Immature natural killer cell (primary cell): ENCODE data around the gene NRARP. TPM values are rescaled to one million over a fixed set of nuclear protein-coding genes. Genes with fewer than 3 reads are reported as not detected.

ENCODE experiments used
- DNase-seq, 3 donors: peaks; one replicate each; pipeline ENCODE4 v3.0.0; 2022; ENCODE audit warnings: mixed read lengths in 1 of 3
- H3K27ac Mint-ChIP-seq, 6 donors: one replicate each; pipeline ENCODE4 v1.8.0; 2020; ENCODE audit warnings: mixed read lengths in 6 of 6, mild to moderate bottlenecking in 5 of 6, inconsistent platforms in 4 of 6, moderate library complexity in 3 of 6
- H3K27me3 Mint-ChIP-seq, 3 donors: one replicate each; pipeline ENCODE4 v1.8.0; 2020 to 2021; ENCODE audit warnings: low read depth in 3 of 3, mild to moderate bottlenecking in 3 of 3, mixed read lengths in 3 of 3, moderate library complexity in 3 of 3, inconsistent platforms in 1 of 3
- H3K36me3 Mint-ChIP-seq, 3 donors: one replicate each; pipeline ENCODE4 v1.8.0; 2020; ENCODE audit warnings: mixed read lengths in 3 of 3, inconsistent platforms in 2 of 3, mild to moderate bottlenecking in 2 of 3
- H3K4me1 Mint-ChIP-seq, 2 donors: one replicate each; pipeline ENCODE4 v1.8.0; 2020; ENCODE audit warnings: inconsistent platforms in 2 of 2, mild to moderate bottlenecking in 2 of 2, mixed read lengths in 2 of 2, moderate library complexity in 1 of 2
- H3K4me3 Mint-ChIP-seq, 5 donors: one replicate each; pipeline ENCODE4 v1.8.0; 2020; ENCODE audit warnings: mild to moderate bottlenecking in 5 of 5, mixed read lengths in 5 of 5, inconsistent platforms in 3 of 5, moderate library complexity in 3 of 5
- H3K9me3 Mint-ChIP-seq, 6 donors: one replicate each; pipeline ENCODE4 v1.8.0; 2020; ENCODE audit warnings: mild to moderate bottlenecking in 6 of 6, mixed read lengths in 6 of 6, inconsistent platforms in 4 of 6, moderate library complexity in 3 of 6
- polyA plus RNA-seq, 3 donors: library from polyadenylated mRNA; unstranded; fragments of 300-500 nt; fragmentation: Illumina TruSeq; gene quantifications; one replicate each; pipeline ENCODE4 v1.2.3, GENCODE V29; 2021

NRARP gene
- polyA plus RNA-seq, 3 donors from 2014 or later, result 0.14 TPM; not detected in 2

DNA sequence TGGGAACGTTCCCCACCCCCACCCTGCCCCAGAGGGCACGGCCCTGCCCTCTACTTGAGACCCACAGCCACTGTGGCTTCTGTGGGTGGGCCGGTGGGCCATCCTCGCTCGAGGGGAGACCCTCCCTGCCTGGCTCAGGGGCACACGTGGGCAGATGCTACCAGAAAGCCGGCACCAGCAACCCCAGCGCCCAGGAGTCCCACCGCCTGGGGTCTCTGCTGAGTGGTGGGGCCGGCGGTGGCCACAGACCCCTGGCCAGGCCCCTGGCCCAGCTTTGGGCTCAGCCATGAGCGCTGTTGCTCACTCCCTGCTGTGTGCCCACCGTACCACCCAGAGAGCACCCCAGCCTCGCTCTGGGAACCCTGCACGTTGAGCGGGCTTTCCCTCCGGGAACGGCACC is 16.5 kb upstream of the NRARP start:
- peaks cover 0 to 3% (median 0%) of the 10 kb centered on the region in 3 donors for H3K27me3 Mint-ChIP-seq
- DNase-seq, result no peak
- no peak overlapping the region for H3K4me3 Mint-ChIP-seq
- H3K9me3 Mint-ChIP-seq, result no peaks in the 10 kb centered on the region
- no peaks in the 10 kb centered on the region for H3K36me3 Mint-ChIP-seq
- no peak overlapping the region for H3K27ac Mint-ChIP-seq
- peaks cover 4 to 6% of the 10 kb centered on the region in 2 donors for H3K4me1 Mint-ChIP-seq

DNA sequence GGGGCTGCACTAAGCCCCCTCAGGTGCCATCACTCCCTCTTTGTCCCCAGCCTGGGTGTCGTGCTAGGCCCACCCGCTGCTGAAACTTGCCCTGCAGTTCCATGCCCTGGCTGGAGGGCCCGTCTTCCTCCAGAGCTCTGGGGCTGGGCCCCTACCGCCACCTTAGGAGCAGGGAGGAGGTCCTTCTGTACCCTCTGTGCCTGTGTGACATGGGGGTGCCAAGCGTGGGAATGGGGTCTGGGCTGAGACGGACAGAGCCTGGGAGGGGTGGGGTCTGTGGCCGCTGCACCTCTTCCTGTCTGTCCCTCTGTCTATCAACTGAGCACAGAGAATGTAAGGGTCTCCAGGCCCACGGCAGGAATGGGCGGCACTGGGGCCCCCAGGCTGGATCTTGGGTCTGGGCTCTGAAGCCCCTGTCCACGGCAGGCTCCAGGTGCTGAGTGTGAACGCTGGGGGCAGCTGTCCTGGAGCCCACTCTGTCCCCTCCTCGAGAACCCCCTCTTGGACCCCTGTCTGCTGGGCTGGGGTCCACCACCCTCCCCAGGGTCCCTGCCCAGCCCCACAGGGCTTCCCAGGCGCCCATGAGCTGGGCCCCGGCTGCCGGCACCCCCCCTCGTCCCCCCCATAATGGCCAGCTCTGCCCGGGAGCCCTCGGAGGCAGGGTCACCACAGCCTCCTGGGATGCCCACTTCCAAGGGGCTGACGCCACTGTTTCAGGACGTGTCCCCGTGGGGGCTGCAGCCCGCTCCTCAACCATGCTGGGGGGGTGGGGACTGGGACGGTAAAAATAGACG is 15.8 kb upstream of the NRARP start:
- DNase-seq, result no peak
- Mint-ChIP-seq H3K36me3 (no peaks in the 10 kb centered on the region), H3K27ac (no peak overlapping the region), H3K4me1 (peaks cover 4 to 6% of the 10 kb centered on the region in 2 donors), H3K27me3 (peaks cover 0 to 3% (median 0%) of the 10 kb centered on the region in 3 donors), H3K4me3 (no peak overlapping the region), H3K9me3 (no peaks in the 10 kb centered on the region)

DNA sequence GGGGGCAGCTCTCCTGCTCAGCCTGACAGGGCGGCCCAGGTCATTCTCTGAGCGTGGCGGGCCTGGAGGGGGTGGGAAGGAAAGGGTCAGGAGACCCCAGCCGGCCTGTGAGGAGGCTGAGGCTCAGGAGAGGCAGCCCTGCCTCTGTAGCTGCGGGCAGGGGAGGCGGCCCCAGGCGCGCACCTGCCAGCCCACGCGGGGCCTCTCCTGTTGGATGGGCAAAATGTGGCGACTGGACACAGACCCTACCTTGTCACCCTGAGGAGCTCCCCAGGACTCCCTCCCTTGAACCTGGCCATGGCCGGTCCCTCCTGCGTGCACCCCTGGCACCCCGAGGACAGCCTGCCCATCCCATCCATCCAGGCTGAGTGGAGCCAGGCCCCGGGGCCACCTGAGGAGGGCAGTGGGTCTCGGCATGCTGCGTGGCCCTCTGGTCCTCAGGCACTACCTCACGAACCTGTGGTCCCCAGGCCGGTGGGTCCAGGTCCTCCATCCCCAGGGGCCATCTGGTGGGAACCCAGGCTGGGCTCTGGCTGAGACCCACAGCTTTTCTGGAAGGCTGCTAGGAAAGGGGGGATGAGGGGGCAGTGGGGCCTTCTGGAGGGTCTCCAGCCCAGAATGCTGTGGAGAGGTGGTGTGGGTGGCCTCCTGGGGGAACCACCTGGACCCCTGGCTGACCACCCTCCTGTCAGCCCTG is 15.1 kb upstream of the NRARP start:
- DNase-seq, result no peak
- no peak overlapping the region for H3K27ac Mint-ChIP-seq
- peak overlapping the region in 1 of 5 donors; percentile 53 for H3K4me3 Mint-ChIP-seq
- no peaks in the 10 kb centered on the region for H3K9me3 Mint-ChIP-seq
- peaks cover 0 to 3% (median 0%) of the 10 kb centered on the region in 3 donors for H3K27me3 Mint-ChIP-seq
- H3K36me3 Mint-ChIP-seq, result no peaks in the 10 kb centered on the region
- H3K4me1 Mint-ChIP-seq, result peaks cover 4 to 6% of the 10 kb centered on the region in 2 donors

DNA sequence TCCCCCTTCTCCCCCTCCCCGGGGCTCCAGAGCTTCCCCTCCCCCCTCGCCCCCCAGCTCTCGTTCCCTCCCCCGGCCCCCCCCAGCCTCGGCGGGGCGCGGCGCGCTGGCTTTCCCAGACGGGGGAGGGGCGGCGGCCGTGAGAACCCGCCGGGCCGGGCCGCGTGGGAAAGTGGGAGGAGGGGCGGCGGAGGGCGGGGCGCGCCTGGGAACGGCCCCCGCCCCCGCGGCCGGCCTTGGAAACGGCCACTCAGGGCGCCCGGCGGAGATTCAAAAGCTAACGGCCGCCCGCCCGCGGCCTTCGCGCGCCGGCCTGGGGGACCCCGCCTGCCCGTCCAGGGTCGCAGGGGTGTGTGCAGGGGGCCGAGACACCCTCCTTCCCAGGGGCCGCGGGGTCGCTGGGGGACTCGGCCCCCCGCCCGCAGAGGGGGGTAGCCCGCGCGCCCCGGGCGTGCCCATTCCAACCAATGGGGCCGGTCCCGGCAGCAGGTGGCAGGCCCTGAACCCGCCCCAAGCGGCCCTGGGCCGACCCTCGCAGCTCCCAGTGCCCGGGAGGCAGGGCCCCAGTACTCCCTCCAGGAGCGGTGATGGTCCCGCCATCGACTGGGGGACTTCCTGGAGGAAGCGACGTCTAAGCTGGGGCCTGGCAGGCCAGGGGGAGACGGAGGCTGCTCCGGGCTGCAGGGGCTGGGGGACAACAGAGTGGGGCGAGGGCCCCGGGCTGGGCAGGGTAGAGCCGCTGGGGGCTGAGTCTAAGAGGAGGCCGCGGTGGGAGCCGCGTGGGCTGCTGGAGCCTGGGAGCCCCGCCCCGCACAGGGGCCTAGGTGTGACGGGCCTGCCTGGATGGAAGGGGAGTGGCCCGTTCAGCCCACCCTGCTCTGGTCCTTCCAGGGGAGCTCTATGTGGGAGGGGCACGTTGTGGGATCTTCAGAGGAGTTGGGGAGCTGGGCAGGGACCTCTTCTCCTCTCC is 14.2 kb upstream of the NRARP start:
- DNase-seq, result no peak
- Mint-ChIP-seq H3K4me1 (peaks cover 4% of the 10 kb centered on the region in 2 donors), H3K9me3 (no peaks in the 10 kb centered on the region), H3K27me3 (no peaks in the 10 kb centered on the region), H3K36me3 (no peaks in the 10 kb centered on the region), H3K4me3 (peak overlapping the region in 3 of 5 donors; percentile 38 to 53 (median 47)), H3K27ac (no peak overlapping the region)

DNA sequence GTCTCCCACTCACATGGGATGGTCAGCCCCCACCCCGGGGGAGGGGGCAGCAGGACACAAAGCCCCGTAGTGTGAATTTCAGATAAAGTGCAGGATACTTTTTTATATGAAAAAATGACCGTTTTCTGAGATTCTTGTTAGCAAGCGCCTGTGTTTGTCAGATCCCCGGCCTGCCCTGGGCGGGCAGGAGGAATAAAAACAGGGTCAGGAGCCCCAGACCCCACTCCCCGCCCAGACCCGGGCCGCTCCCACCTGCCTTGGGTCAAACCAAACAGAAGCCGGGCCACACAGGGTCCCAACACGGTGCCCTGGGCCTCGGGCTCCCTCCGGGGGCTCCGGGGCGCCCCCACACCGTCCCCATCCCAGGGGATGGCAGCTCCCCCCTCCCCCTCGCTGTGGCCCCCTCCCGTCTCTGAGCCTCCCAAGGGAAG is 13.5 kb upstream of the NRARP start:
- no peaks in the 10 kb centered on the region for H3K27me3 Mint-ChIP-seq
- H3K4me1 Mint-ChIP-seq, result peaks cover 2 to 3% of the 10 kb centered on the region in 2 donors
- no peaks in the 10 kb centered on the region for H3K36me3 Mint-ChIP-seq
- no peak for DNase-seq
- H3K27ac Mint-ChIP-seq, result no peak overlapping the region
- no peaks in the 10 kb centered on the region for H3K9me3 Mint-ChIP-seq
- no peak overlapping the region for H3K4me3 Mint-ChIP-seq

DNA sequence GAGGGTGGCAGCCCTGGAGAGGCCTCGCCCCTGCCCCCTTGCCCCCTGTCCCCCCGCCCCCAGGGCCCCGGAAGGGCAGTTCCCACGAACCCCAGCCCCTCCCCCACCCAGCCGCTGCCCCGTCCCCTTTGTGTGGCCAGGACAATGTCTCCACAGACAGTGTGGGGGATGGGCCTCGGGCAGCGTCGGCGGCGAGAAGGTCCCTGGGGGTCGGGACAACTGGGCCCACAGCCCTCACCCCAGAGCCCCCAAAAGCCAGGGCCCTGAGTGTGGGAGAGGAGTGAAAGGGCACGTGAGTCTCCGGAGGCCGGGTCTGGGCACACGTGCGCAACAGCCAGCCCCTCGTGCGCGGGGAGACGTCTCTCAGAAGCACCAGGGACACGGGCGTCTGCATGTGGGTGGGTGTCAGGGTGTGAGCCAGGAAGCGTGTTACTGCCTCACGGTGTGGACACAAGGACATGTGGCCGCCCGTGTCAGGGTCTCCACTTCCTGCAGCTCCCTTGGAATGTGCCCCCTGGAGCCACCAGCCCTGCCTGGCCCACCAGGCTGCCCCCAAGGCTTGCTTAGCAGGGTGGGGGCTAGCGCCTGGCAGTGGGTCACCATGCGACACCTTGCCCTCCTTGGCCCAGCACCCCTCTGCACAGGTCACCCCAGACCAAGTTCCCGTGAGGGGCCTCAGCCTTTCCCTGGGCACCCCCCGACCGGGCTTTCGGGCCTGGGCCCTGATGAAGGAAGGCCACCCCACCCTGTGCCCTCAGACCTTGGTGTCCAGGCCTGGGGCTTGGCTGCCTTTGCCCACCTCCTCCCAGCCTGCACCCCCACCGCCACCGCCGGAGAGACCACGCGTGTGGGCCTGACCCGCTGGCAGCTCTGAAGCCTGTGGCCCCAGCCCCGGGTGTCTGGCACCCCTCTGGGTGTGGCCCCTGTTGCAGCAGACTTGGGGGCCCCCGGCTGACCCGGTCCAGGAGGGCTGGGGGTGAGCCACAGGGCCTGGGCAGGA is 12.8 kb upstream of the NRARP start:
- Mint-ChIP-seq H3K27ac (no peak overlapping the region), H3K4me3 (peak overlapping the region in 1 of 5 donors; percentile 21), H3K27me3 (no peaks in the 10 kb centered on the region), H3K36me3 (no peaks in the 10 kb centered on the region), H3K4me1 (no peaks in the 10 kb centered on the region), H3K9me3 (no peaks in the 10 kb centered on the region)
- no peak for DNase-seq

DNA sequence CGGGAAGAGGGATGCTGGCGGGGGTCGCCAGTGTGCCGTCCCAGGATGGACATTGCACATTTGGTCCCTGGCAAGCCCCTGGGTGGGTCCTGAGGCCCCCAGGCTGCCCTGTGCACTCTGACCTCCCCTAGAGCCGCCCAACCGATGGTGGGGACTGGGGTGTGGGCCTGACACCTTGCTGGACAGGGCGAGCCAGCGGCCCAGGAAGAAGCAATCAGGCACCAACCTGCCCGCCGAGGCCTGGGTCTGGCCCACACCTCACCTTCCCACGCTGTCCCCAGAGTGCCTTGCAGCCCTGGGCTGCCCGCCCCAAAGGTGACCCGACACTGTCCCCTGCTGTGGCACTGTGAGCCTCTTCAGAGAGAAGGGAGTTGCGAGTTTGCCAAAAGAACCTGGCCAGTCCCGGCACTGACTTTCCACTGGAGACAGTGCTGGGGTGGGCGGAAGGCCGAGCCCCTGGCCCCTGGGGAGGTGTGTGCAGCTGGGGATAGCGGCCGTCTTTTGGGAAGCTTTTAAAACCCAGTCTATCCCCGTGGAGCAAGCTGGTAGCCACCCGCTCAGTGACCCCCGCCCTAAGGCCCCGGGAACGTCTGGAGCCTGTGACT is 12.0 kb upstream of the NRARP start:
- H3K4me3 Mint-ChIP-seq, result no peak overlapping the region
- peaks cover 0 to 1% (median 0%) of the 10 kb centered on the region in 3 donors for H3K27me3 Mint-ChIP-seq
- DNase-seq, result no peak
- no peaks in the 10 kb centered on the region for H3K36me3 Mint-ChIP-seq
- no peaks in the 10 kb centered on the region for H3K9me3 Mint-ChIP-seq
- H3K4me1 Mint-ChIP-seq, result no peaks in the 10 kb centered on the region
- no peak overlapping the region for H3K27ac Mint-ChIP-seq

DNA sequence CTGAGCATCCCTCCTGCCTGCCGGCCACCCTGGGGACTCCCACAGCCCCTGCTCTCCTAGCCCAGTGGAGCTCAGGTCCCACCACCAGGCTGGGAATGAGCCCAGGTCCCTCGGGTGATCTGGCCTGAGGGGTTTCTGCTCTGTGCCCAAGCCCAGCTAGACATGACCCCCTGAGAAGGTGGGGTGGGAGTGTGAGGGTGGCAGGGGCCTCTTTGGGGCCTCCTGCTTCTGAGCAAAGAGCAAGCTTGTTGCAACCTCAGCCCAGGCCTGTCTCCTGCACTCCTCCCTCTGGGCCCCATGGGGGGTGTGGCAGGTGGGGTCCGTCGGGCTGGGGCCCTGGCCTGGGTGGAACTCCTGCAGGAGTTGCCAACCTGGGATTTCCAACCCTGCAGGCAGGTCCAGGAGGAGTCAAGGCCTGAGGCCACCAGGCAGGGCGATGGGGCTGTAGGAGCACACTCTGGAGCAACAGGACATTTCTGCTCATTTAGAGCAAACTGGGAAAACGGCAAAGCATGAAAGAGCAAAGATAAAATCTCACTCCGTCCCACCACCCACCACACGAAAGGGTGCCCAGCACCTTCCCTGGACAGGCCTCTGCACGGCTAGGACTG is 11.4 kb upstream of the NRARP start:
- Mint-ChIP-seq H3K27me3 (peaks cover 0 to 1% (median 0%) of the 10 kb centered on the region in 3 donors), H3K9me3 (no peaks in the 10 kb centered on the region), H3K4me3 (no peak overlapping the region), H3K36me3 (no peaks in the 10 kb centered on the region), H3K27ac (no peak overlapping the region), H3K4me1 (no peaks in the 10 kb centered on the region)
- no peak for DNase-seq

DNA sequence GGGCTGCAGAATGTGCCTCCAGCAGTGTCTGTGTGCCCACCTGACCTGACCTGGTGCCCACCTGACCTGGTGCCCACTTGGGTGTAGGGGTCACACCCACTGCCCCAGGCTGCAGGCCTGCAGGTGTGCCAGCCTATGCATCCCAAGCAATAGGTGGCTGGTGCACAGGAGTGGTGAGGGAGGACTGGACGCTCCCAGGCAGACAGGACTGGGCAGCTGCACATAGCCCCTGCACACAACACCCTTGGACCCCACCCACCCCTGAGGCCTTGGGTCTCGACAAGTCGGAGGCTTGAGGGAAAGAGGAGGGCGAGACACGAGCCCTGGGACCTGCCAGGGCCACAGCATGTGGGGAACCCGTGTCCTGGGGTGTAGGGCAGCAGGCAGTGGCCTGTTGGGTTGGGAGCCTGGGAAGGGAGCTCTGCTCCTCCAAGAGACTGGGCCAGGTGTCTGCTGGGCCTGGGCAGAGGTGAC is 10.8 kb upstream of the NRARP start:
- no peak for DNase-seq
- Mint-ChIP-seq H3K9me3 (no peaks in the 10 kb centered on the region), H3K4me3 (no peak overlapping the region)

DNA sequence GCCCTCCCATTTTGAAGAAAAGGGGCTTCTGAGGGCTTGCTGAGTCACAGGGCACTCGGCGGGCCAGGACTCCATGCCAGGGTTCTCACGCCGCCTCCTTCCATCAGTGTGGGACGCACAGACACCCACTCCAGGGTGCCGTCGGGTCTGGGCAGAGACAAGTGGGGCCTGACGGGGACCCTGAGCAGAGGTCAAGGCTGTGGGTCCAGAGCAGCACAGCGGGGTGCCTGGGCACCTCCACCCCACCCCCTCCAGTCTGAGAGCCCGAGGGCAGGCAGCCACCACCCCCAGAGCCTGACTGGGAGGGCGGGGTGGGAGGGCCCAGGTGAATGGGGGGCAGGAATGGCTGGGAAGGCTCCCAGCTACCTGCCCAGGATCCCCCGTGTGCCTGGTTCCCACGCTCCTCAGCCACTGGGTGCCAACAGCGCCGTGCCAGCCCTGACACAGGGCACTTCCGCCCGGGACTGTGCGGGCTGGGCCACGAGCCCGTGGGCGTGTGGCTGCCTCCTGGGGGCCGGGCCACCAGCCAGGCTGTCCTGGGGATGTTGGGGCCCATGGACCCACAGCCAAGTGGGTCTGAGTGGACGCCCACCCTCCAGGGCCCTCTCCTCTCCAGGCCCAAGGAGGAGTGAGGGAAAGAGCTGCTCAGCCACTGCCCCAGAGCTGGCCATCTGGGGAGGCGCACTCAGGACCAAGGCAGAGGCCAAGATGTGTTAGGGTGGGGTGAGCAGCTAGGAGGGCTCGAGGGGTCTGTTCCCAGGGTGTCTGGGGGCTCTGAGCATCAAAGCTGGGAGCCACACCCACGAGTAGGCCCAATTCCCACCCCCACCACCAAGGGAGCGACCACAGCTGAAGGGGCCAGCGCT is 10.1 kb upstream of the NRARP start:
- Mint-ChIP-seq H3K36me3 (no peaks in the 10 kb centered on the region), H3K27ac (no peak overlapping the region), H3K4me1 (no peaks in the 10 kb centered on the region), H3K27me3 (peaks cover 0 to 1% (median 0%) of the 10 kb centered on the region in 3 donors), H3K9me3 (no peaks in the 10 kb centered on the region), H3K4me3 (no peak overlapping the region)
- DNase-seq, result no peak

More for the DNA sequence above, 10.8 kb upstream of the NRARP start:
- H3K4me1 Mint-ChIP-seq, result no peaks in the 10 kb centered on the region
- H3K27me3 Mint-ChIP-seq, result peaks cover 0 to 1% (median 0%) of the 10 kb centered on the region in 3 donors
- no peak overlapping the region for H3K27ac Mint-ChIP-seq
- no peaks in the 10 kb centered on the region for H3K36me3 Mint-ChIP-seq

DNA sequence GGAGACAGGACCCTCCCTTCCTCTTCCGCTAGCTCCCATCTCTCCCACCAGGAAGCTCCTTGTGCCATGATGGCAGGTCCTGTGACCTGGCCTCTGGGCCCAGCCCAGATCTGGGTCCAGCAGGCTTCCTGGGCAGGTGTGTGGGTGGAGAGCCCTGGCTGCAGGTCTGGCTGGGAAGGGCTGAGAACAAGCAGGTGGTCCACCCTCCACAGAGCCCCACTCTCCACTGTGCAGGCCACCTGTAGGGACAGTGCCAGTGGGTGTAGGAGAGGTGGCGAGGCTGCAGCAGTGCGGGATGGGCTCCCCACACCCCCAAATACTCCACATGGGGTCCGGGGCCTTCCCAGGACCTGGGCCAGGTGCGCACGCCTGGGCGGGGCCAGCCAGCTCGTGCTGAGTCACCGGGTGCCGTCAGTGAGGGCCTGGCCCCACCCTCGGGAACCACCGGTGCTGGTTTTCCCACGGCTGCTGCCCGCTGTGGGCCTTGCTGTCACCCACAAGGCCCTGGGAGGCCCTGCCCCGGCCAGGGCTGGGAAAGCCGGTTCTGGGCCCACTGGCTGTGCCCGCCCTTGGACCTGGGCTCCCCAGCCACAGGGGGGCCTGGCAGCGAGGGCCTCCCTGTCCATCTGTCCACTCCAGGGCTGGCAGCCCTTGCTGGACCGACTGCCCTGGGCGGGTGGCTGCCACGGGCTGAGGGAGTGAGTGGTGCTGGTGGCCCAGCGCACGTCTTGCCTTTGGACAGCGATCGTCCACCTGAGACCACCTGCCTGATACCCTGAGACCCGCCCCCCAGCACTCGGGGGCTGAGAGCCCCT is 9.3 kb upstream of the NRARP start:
- no peak for DNase-seq
- no peak overlapping the region for H3K4me3 Mint-ChIP-seq
- H3K9me3 Mint-ChIP-seq, result no peaks in the 10 kb centered on the region

More for the DNA sequence above, 9.3 kb upstream of the NRARP start:
- Mint-ChIP-seq H3K4me1 (no peaks in the 10 kb centered on the region), H3K27ac (no peak overlapping the region), H3K27me3 (peaks cover 0 to 1% (median 0%) of the 10 kb centered on the region in 3 donors), H3K36me3 (no peaks in the 10 kb centered on the region)
